A673 (cell line): ENCODE measurements around the gene SERPINH1. TPM values are rescaled to one million over a fixed set of nuclear protein-coding genes. Genes with fewer than 3 reads are reported as not detected.

Source experiments
- BruUV-seq: library from RNA; stranded (reverse); fragments of 400-500 nt; replicated peaks from 2 replicates; lab custom pipeline; 2021; lab: Mats Ljungman, UMichigan
- CTCF ChIA-PET: fragments of 300-600 bp; sonication (Branson Sonifier 250); formaldehyde crosslinking; loops from one replicate; lab custom pipeline; 2022; ENCODE audit warnings: antibody characterized with exemption; lab: Charles Lee
- POLR2A ChIA-PET: fragments of 300-600 bp; sonication (Branson Sonifier 250); formaldehyde crosslinking; loops from one replicate; lab custom pipeline; 2022; ENCODE audit warnings: antibody characterized with exemption; ENCODE audit not compliant: low non-redundant PET; lab: Charles Lee
- DNase-seq: peaks from one replicate; pipeline ENCODE4 v3.0.0-alpha.2; 2015; ENCODE audit warnings: low spot score
- H3K27ac ChIP-seq: fragments of 200-600 bp; sonication (generic); 2 replicates; pipeline ENCODE4 v1.5.1; 2016; ENCODE audit warnings: mixed run types, low read depth, mild to moderate bottlenecking, mixed read lengths, antibody characterized with exemption, low read length; ENCODE audit not compliant: poor library complexity, severe bottlenecking
- H3K27me3 ChIP-seq: fragments of 200-600 bp; sonication (generic); replicated peaks from 2 replicates; pipeline ENCODE4 v1.6.1; 2017; ENCODE audit warnings: mixed run types, low read depth, mild to moderate bottlenecking, mixed read lengths, antibody characterized with exemption, low read length; ENCODE audit not compliant: insufficient read depth, poor library complexity
- H3K36me3 ChIP-seq: fragments of 200-600 bp; sonication (generic); 2 replicates; pipeline ENCODE4 v1.6.1; 2016; ENCODE audit warnings: mixed run types, mild to moderate bottlenecking, mixed read lengths, antibody characterized with exemption, low read length; ENCODE audit not compliant: insufficient read depth, poor library complexity, severe bottlenecking
- H3K4me1 ChIP-seq: fragments of 200-600 bp; sonication (generic); 2 replicates; pipeline ENCODE4 v1.6.1; 2017; ENCODE audit warnings: mixed run types, mild to moderate bottlenecking, mixed read lengths, antibody characterized with exemption, low read length; ENCODE audit not compliant: insufficient read depth, poor library complexity, severe bottlenecking
- H3K4me3 ChIP-seq: fragments of 200-600 bp; sonication (generic); 2 replicates; pipeline ENCODE4 v1.5.1; 2016; ENCODE audit warnings: low read depth, mixed run types, mild to moderate bottlenecking, mixed read lengths, low read length; ENCODE audit not compliant: poor library complexity, severe bottlenecking
- H3K9me3 ChIP-seq: fragments of 200-600 bp; sonication (generic); 2 replicates; pipeline ENCODE4 v1.6.1; 2016; ENCODE audit warnings: mixed run types, low read depth, mild to moderate bottlenecking, mixed read lengths, antibody characterized with exemption, low read length; ENCODE audit not compliant: poor library complexity, severe bottlenecking
- EZH2 ChIP-seq: fragments of 200-600 bp; sonication (generic); IDR thresholded peaks from 2 replicates; pipeline ENCODE4 v1.6.1; 2017; ENCODE audit warnings: borderline replicate concordance, low read depth, mild to moderate bottlenecking, mixed read lengths, antibody characterized with exemption, low read length; ENCODE audit not compliant: poor library complexity, severe bottlenecking
- intact Hi-C: fragments of 100-400 bp; cut with micrococcal nuclease; formaldehyde crosslinking; loops from one replicate; pipeline ENCODE4 v1.10.0; 2022; ENCODE audit not compliant: unreplicated experiment
- total RNA-seq: library from RNA; stranded (reverse); gene quantifications from 2 replicates; pipeline ENCODE4 v1.2.3, GENCODE V29; 2021
- TF ChIP-seq, protein P1 (sequence below): fragments of 300-800, 200-600 bp; sonication (generic); conservative IDR thresholded peaks from 2 replicates; pipeline ENCODE4 v1.5.1; 2017; ENCODE audit warnings: low read depth, mild to moderate bottlenecking, antibody characterized with exemption, low read length, moderate library complexity, mixed read lengths

The SERPINH1 gene
- total RNA-seq, 1 experiment from 2014 or later, result 268 TPM

DNA sequence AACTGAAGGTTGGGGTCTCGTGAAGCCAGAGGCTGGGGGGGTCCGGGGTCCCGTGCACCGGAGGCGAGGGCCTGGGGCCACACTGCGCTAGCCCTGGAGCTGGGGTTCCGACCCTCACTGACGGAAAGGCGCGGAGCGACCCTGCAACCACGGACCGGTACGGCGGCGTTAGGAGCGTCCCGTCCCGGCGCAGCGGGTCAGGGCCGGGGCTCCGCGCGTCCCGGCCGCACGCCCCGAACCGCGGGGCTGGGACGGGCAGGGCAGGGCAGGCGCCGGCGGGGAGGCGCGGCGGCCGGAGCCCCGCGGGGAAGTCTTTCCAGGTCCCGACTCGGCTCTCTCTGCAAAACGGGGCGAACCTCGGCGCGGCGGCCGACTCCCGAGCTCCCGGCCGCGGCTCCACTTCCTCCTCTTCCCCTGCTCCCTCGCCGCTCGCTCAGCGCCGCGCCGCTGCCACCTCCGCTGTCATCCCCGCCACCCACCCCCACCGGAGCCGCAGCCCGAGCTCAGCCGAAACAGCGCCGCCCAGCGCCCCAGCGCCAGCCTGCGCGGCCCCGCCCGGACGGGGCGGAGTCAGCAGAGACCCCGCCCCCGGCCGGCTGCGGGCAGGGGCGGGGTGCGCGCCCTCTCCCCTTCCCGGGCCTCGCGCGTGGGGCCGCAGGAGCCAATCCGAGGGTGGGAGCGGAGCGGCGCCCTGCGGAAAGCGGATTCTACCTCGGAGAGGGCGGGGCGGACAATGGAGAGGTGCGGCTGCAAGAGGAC, 36.4 kb upstream of the SERPINH1 start, which contains the start of gene GDPD5:
Gene GDPD5, minus strand, starts transcription at position 509 of the 759 bp plus-strand sequence. CDS start 48,206 bp downstream, outside the sequence.
- H3K27ac ChIP-seq, result peak within 1 kb of the TSS; percentile 64
- no peaks in the 10 kb centered on the region for H3K36me3 ChIP-seq
- H3K4me1 ChIP-seq, result peaks cover 8% of the 10 kb centered on the region
- TF ChIP-seq, protein P1, sequence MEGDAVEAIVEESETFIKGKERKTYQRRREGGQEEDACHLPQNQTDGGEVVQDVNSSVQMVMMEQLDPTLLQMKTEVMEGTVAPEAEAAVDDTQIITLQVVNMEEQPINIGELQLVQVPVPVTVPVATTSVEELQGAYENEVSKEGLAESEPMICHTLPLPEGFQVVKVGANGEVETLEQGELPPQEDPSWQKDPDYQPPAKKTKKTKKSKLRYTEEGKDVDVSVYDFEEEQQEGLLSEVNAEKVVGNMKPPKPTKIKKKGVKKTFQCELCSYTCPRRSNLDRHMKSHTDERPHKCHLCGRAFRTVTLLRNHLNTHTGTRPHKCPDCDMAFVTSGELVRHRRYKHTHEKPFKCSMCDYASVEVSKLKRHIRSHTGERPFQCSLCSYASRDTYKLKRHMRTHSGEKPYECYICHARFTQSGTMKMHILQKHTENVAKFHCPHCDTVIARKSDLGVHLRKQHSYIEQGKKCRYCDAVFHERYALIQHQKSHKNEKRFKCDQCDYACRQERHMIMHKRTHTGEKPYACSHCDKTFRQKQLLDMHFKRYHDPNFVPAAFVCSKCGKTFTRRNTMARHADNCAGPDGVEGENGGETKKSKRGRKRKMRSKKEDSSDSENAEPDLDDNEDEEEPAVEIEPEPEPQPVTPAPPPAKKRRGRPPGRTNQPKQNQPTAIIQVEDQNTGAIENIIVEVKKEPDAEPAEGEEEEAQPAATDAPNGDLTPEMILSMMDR, result peak; percentile 61
- TF ChIP-seq EZH2, result no peak
- POLR2A ChIA-PET, result no interaction called here
- intact Hi-C loops, result no loop called here
- no TSS peak for BruUV-seq
- peaks cover 15% of the 10 kb centered on the region for H3K27me3 ChIP-seq
- peak within 1 kb of the TSS; percentile 69 for H3K4me3 ChIP-seq
- peak; percentile 91 for DNase-seq
- CTCF ChIA-PET, result interaction anchor here (0.5 to 1.3 kb wide), 9 partner anchors 29 to 263 kb away, joined by 3 to 9 read pairs (median 3); no protein-coding TSS in a partner anchor
- no peaks in the 10 kb centered on the region for H3K9me3 ChIP-seq

DNA sequence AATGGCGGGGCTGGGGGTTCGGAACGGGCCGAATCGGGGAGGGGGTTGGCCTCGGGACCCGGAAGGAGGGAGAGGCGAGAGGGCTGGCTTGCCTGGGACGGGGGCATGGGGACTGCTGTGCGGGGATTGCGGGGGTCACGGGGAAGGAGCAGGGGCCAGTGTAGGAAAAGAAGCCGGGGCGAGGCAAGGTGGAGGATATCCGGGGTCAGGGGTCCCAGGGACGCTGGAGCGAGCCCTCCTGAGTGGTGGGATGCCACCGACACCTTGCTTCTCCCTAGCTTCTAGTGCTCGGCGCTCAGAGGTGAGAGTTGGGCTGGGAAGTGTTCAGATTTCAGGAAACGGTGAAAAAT, 35.9 kb upstream of the SERPINH1 start:
- TF ChIP-seq, protein P1, result no peak
- TF ChIP-seq EZH2, result no peak
- Histone ChIP-seq H3K4me3 (peak overlapping the region; percentile 69), H3K36me3 (no peaks in the 10 kb centered on the region), H3K4me1 (peaks cover 8% of the 10 kb centered on the region), H3K27ac (peak overlapping the region; percentile 64), H3K9me3 (no peaks in the 10 kb centered on the region), H3K27me3 (peaks cover 15% of the 10 kb centered on the region)
- intact Hi-C loops, result no loop called here
- BruUV-seq, result no TSS peak
- CTCF ChIA-PET, result interaction anchor here (0.6 to 1.3 kb wide), 8 partner anchors 28 to 262 kb away, joined by 3 to 9 read pairs (median 4); no protein-coding TSS in a partner anchor
- DNase-seq, result no peak
- POLR2A ChIA-PET, result no interaction called here

DNA sequence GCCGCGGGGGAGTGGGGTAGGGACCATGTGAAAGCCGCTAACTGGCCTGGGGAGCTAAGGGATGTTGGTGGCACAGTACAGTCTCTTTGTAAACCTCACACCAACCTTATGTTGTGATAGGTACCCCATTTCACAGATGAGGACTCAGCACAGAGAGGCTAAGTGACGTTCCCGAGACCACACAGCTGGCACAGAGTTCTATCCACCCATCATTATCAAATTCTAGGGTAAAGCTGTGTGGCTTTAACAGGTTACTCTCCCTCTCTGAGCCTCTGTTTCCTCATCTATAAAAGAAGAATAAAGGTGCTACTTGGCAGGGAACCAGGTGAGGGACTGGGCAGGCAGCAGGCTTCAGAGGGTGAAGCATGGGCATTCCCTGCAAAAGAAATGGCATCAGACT, 34.9 kb upstream of the SERPINH1 start:
- DNase-seq, result no peak
- Histone ChIP-seq H3K9me3 (no peaks in the 10 kb centered on the region), H3K4me1 (peaks cover 8% of the 10 kb centered on the region), H3K36me3 (no peaks in the 10 kb centered on the region), H3K27ac (no peak overlapping the region), H3K27me3 (peaks cover 15% of the 10 kb centered on the region), H3K4me3 (no peak overlapping the region)
- POLR2A ChIA-PET, result no interaction called here
- CTCF ChIA-PET, result no interaction called here
- TF ChIP-seq, protein P1, result no peak
- TF ChIP-seq EZH2, result no peak
- intact Hi-C loops, result no loop called here
- BruUV-seq, result no TSS peak
